HG03575 (cell line): ENCODE results near the gene AGAP1.

Source experiments
- ATAC-seq: cut with Tn5 transposase; IDR thresholded peaks from one replicate; pipeline ENCODE4 v1.9.1; 2021; ENCODE audit not compliant: unreplicated experiment, insufficient number of reproducible peaks, low FRiP score; ENCODE audit errors: extremely low read depth

AGAP1 gene

GRCh38 chr2:235556901-235557300 lies 63.1 kb downstream of the AGAP1 start:
- no peak for ATAC-seq

- no peak for ATAC-seq
Observed at GRCh38 chr2:235557903-235558302, 64.1 kb downstream of the AGAP1 start.

GRCh38 chr2:235558572-235558971 lies 64.7 kb downstream of the AGAP1 start:
- no peak for ATAC-seq

GRCh38 chr2:235560345-235560744 lies 66.5 kb downstream of the AGAP1 start:
- no peak for ATAC-seq

GRCh38 chr2:235561450-235561849 lies 67.6 kb downstream of the AGAP1 start:
- ATAC-seq = no peak

GRCh38 chr2:235562065-235562747 lies 68.4 kb downstream of the AGAP1 start:
- no peak for ATAC-seq

GRCh38 chr2:235563056-235563910 lies 69.4 kb downstream of the AGAP1 start:
- no peak for ATAC-seq

GRCh38 chr2:235564066-235564465 lies 70.2 kb downstream of the AGAP1 start:
- ATAC-seq = no peak

- ATAC-seq = no peak
Observed at GRCh38 chr2:235564884-235565530, 71.2 kb downstream of the AGAP1 start.

- no peak for ATAC-seq
Observed at GRCh38 chr2:235566415-235566814, 72.6 kb downstream of the AGAP1 start.

- ATAC-seq = no peak
Observed at GRCh38 chr2:235566931-235567495, 73.2 kb downstream of the AGAP1 start.

GRCh38 chr2:235567842-235568241 lies 74.0 kb downstream of the AGAP1 start:
- ATAC-seq = no peak

GRCh38 chr2:235568431-235568830 lies 74.6 kb downstream of the AGAP1 start:
- ATAC-seq = no peak

GRCh38 chr2:235569837-235570236 lies 76.0 kb downstream of the AGAP1 start:
- no peak for ATAC-seq

GRCh38 chr2:235570256-235570655 lies 76.4 kb downstream of the AGAP1 start:
- ATAC-seq = no peak

GRCh38 chr2:235570966-235571692 lies 77.3 kb downstream of the AGAP1 start:
- no peak for ATAC-seq

- ATAC-seq = no peak
Observed at GRCh38 chr2:235572592-235572991, 78.7 kb downstream of the AGAP1 start.

GRCh38 chr2:235573331-235574221 lies 79.7 kb downstream of the AGAP1 start:
- no peak for ATAC-seq
